GM18508 (cell line): ENCODE results near the gene GJC1.
A peak's percentile ranks its signal among the peaks of the same experiment; 100 is the strongest.

Source experiments
- ATAC-seq: cut with Tn5 transposase; IDR thresholded peaks from one replicate; pipeline ENCODE4 v1.9.1; 2021; ENCODE audit warnings: moderate number of reproducible peaks; ENCODE audit not compliant: insufficient read depth, unreplicated experiment

The GJC1 gene

GRCh38 chr17:44779211-44780025, 50.7 kb downstream of the GJC1 start:
- ATAC-seq: no peak

DNA sequence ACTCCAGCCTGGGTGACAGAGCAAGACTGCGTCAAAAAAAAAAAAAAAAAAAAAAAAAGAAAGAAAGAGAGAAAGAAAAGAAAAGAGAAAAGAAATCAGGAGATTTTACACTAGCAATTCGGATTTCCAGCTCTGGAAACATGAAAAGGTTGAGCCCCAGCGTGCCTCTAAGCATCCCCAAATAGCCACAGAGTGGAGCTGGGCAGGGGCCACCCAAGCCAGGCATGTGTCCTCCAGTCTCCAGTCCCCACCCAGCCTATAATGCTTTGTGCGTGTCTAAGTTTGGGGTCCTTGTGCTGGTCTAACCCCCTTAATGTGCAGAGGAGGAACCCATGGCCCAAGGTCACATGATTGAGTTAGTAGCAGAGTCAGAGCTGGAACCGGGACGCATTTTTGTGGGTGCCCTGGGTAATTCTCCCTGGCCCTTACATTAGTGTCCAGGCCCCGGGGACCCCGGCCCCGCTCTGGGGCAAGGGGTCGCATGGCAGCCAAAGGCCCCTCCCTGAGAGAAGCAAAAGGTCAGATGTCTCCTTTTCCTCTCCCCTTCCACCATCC, 51.4 kb downstream of the GJC1 start:
- no peak for ATAC-seq

GRCh38 chr17:44777394-44778348, 52.4 kb downstream of the GJC1 start:
- no peak for ATAC-seq

GRCh38 chr17:44776628-44777393, 53.3 kb downstream of the GJC1 start:
- ATAC-seq: no peak

DNA sequence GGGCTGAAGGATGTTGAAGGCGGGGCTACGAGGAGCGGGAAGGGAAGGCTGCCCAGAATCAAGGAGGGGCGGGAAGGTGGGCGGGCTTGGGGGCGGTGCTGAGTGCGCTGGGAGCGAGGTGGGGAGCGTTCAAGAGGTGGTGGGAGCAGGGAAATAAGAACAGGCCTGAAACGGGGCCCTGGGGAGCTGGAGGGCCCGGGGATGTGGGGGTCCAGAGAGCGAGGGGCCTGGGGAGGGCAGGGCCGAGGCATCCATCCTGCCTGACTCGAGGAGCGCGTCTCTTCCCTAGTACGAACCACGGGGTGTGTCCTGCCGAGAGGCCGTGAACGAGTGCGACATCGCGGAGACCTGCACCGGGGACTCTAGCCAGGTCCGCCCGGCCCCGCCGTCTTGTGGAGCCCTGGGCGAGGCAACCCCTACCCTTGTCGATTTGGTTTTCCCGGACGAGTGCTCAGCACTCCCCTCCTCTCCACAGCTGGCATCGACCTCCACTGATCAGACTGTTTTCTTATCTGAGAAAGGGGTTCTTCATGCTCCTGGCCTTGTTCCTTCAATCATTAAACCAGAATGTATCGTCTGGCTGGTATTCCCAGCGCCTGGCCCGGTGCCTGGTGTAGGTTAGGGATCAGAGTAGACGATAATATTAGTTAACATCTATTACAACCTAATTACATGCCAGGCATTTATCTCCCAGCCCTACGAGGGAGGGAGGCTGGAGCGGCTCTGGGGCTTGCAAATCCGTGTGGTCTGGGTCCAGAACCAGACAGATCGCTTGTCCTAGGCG, 54.1 kb downstream of the GJC1 start:
- no peak for ATAC-seq

DNA sequence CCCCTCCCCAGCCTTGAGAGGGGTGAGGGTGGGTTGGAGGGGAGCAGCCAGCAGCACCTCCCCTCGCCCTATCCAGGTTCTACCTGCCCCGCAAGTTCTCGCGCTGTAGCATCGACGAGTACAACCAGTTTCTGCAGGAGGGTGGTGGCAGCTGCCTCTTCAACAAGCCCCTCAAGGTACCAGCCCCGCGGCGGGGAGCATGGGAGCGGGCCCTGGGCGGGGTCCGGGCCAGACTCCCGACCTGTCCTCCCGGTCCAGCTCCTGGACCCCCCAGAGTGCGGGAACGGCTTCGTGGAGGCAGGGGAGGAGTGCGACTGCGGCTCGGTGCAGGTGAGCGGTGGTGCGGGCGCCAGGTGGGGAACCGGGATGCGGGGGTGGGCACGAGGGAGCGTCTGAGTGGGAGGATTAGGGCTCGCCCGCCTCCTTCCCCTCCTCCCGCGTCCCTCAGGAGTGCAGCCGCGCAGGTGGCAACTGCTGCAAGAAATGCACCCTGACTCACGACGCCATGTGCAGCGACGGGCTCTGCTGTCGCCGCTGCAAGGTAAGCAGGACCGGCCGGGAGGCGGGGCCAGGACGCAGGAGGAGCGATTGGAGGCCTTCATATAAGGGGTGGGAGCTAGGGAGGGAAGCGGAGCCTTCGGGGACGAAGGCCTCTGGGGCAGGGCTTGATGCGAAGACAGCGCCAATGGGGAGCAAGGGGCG, 54.8 kb downstream of the GJC1 start:
- peak; percentile 68 for ATAC-seq

- no peak for ATAC-seq
Observed at GRCh38 chr17:44774271-44775135, 55.6 kb downstream of the GJC1 start.

- ATAC-seq: no peak
Observed at GRCh38 chr17:44773140-44773539, 56.9 kb downstream of the GJC1 start.

DNA sequence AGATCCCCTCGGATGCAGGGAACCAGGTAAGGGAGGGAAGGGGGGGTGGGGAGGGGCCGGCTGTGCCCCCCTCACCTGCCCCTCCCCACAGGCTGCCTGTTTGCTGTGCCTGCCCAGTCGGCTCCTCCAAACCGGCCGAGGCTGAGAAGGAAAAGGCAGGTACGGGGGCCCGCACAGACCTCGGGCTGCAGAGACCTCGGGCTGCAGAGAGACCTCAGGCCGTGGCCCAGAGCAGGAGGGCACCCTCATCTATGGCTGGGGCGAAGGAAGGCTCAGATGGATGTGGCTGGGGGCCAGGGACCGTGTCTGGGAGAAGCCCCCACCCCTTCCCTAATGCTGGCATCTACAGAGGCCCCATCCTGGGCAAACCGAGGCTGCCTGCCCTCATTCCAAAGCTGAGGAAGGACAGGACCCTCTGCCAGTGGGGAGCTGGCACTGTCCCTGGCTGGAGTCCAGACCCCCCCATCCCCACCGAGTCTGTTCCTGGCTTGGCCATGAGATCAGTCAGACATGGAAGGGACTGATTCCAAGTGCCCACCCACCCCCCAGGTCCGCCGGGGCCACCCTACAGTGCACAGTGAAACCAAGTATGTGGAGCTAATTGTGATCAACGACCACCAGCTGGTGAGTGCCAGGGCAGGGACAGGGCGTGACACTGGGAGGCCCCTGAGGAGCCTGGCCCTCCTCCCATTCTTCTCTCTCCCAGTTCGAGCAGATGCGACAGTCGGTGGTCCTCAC, 57.6 kb downstream of the GJC1 start:
- ATAC-seq: no peak

- no peak for ATAC-seq
Observed at GRCh38 chr17:44770166-44770925, 59.7 kb downstream of the GJC1 start.

DNA sequence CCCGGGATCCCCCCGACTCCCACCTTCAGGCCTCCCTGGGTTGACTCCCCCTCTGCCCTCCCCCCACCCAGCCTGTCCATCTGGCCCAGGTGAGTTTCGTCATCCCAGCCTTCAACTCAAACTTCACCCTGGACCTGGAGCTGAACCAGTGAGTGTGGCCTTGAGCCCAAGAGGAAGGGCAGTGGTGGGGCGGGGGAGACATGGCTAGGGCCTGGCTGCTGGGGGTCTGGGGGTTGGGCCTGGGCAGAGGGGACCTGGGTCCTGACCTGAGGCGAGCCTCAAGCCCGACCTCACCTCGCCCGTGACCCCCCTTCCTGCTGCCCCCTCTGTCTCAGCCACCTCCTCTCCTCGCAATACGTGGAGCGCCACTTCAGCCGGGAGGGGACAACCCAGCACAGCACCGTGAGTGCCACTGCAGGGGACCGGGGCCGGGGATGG, 60.4 kb downstream of the GJC1 start:
- ATAC-seq: no peak

DNA sequence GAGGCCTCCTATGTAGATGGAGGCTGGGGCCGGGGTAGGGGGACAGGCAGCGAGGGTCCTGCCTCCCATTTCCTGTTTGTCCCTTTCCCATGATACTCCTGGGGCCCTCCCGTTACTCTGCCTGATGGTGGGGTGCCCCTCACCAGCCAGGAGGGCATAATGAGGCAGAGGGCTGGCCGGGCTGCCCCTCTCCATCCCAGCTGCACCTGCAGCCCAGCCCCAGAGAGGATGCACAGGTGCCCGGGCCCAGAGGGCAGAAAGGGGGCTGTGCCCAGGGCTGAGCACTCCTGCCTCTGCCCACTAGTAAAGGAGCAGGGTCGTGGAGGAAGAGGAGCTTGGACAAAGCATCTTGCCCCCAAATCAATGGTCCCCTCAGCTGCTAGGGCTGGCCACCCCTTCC, 60.9 kb downstream of the GJC1 start:
- ATAC-seq: no peak

DNA sequence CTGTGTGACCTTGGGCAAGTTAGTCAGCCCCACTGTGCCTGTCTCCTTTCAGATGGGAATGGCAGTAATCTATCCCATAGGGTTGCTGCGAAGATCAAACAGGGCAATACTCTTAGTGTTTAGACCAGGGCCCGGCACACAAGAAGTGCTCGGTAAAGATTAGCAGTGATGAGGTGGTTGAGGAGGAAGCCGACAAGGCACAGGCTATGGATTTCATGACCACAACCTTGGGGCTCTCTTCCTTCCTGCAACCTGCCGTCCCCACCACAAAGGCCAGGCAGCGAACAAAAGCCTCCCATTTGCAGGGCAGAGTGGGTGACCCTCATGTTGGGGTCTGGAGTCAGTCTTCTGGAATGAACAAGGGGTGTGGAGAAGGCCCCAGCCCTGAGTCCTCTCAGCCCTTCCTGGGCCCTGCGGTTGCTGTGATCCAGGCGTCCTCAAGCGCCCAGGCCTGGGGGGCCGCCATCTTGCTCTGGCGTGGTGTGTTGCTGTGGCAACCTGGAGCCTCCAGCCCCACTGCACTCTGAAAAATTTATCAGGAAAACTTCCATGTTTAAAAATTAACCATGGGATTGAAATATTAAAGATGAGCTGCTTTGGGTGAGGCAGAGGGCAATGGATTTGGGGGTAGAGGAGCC, 61.5 kb downstream of the GJC1 start:
- no peak for ATAC-seq

GRCh38 chr17:44767493-44767892, 62.6 kb downstream of the GJC1 start:
- no peak for ATAC-seq

GRCh38 chr17:44766409-44767038, 63.6 kb downstream of the GJC1 start:
- ATAC-seq: no peak

DNA sequence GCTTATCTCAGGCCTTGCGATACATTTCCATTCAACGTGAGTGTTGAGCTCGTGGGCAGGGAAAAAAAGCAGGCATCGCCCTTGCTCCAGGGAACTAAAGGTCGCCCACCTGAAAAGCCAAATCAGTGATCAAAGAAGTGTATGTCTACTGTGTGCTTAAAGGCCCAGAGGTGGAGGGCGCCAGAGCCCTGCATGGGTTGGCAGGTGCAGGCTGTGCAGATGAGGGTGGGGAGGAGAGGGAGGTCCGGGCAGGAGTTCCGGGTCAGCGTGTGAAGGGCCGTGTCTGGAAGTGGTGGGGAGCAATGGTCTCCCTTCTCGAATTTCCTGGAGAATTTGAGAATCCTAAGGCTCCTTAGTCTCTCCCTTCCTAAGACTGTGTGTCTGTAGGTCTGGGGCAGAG, 64.1 kb downstream of the GJC1 start:
- ATAC-seq: no peak
